ENCODE data around the gene EVC2.

- TF ChIP-seq CTCF (IDR thresholded peaks at IDR 0.05), result no peak
- no peak for TF ChIP-seq POLR2A (IDR thresholded peaks at IDR 0.05)
Measured at GRCh38 chr4:5717449-5718158, 9.2 kb upstream of the EVC2 start.
